Tibial artery (tissue), 4 donors: ENCODE results near the gene NANS.

Experiments used
- DNase-seq, 2 donors: peaks; one replicate each; pipeline ENCODE4 v3.0.0-alpha.2; 2019
- H3K27ac ChIP-seq, 2 donors: fragments of 200-600 bp; sonication (generic) in 1 of 2; 1 replicate in 1 of 2; 2 replicates in 1 of 2; pipeline ENCODE4 v1.5.1; 2018 to 2019; ENCODE audit warnings: mild to moderate bottlenecking in 1 of 2
- H3K27me3 ChIP-seq, 2 donors: fragments of 200-600 bp; sonication (generic) in 1 of 2; one replicate each; pipeline versions ENCODE4 v1.5.1 to v1.6.0; 2016 to 2019
- H3K36me3 ChIP-seq, 3 donors: fragments of 200-600 bp; sonication (generic) in 2 of 3; one replicate each; pipeline ENCODE4 v1.5.1; 2016 to 2019; ENCODE audit warnings: mild to moderate bottlenecking in 2 of 3
- H3K4me1 ChIP-seq, 4 donors: fragments of 200-600 bp; sonication (generic) in 2 of 4; 1 replicate in 3 of 4; 2 replicates in 1 of 4; pipeline ENCODE4 v1.5.1; 2016 to 2019
- H3K4me3 ChIP-seq, 2 donors: fragments of 200-600 bp; sonication (generic) in 1 of 2; 1 replicate in 1 of 2; 2 replicates in 1 of 2; pipeline ENCODE4 v1.5.1; 2018 to 2019; ENCODE audit warnings: mild to moderate bottlenecking in 2 of 2
- H3K9me3 ChIP-seq, 3 donors: fragments of 200-600 bp; sonication (generic) in 1 of 3; one replicate each; pipeline ENCODE4 v1.5.1; 2016 to 2019
- CTCF ChIP-seq, 2 experiments: fragments of 200-600 bp in 1 of 2; fragments of 450-650 bp in 1 of 2; IDR thresholded peaks; one replicate each; pipeline ENCODE4 v1.5.1; 2017 to 2019; ENCODE audit warnings: antibody characterized with exemption in 2 of 2, mild to moderate bottlenecking in 1 of 2, moderate library complexity in 1 of 2
- intact Hi-C: fragments of 100-400 bp; cut with DNase I; formaldehyde crosslinking; loops from one replicate; pipeline ENCODE4 v1.15.0; 2023; ENCODE audit warnings: low total_unique reads

Gene NANS

DNA sequence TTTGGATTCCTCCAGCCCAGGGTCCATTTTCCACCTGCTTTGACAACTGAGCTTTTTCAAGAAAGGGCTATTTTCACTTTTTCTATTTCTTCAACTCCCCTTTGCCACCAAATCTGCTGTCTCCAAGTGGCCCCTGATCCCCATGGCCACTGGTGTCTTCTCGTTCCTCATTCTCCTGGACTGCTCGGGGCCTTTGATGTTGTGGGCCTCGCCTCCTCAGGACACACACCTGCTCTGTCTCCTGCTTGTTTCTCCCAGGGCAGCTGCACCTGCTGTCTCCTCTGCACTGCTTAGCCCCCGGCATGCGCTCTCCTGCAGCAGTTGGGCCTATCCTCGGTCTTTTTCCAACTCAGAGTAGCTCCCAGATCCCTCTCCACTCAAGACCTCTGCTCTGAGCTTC, 16.3 kb upstream of the NANS start:
- intact Hi-C loops = no loop called here
- Histone ChIP-seq H3K4me3 (no peak overlapping the region), H3K9me3 (no peaks in the 10 kb centered on the region), H3K4me1 (peaks cover 0 to 20% (median 1%) of the 10 kb centered on the region in 4 donors), H3K36me3 (no peaks in the 10 kb centered on the region), H3K27me3 (no peaks in the 10 kb centered on the region), H3K27ac (no peak overlapping the region)
- DNase-seq = no peak
- TF ChIP-seq CTCF (IDR thresholded peaks at IDR 0.05) = no peak

DNA sequence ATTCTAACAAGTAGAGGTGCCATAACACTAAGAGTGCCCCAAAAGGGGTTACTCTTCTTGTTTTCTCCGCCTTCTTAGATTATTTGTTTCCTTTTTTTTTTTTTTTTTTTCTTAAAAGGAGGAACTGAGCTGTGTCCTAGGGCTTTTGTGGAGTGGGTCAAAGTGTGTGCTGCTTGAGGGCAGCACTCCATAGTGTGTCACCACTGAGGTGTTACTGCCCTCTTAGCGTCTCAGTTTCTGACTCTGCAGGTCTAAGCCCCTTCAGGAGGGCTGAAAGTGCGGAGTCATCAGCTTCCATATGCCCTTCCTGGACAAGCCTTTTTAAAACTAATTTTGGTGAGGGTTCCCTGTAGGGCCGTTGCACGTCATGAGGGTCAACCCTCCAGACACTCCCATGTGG, 12.6 kb upstream of the NANS start:
- H3K4me3 ChIP-seq = no peak overlapping the region
- intact Hi-C loops = no loop called here
- no peak for TF ChIP-seq CTCF (IDR thresholded peaks at IDR 0.05)
- no peaks in the 10 kb centered on the region for H3K36me3 ChIP-seq
- H3K9me3 ChIP-seq = no peaks in the 10 kb centered on the region
- DNase-seq = no peak
- H3K4me1 ChIP-seq = no peaks in the 10 kb centered on the region
- no peak overlapping the region for H3K27ac ChIP-seq
- no peaks in the 10 kb centered on the region for H3K27me3 ChIP-seq

- no peaks in the 10 kb centered on the region for H3K36me3 ChIP-seq
- intact Hi-C loops = no loop called here
- no peak overlapping the region for H3K4me3 ChIP-seq
- H3K4me1 ChIP-seq = no peaks in the 10 kb centered on the region
- no peak for DNase-seq
- no peak for TF ChIP-seq CTCF (IDR thresholded peaks at IDR 0.05)
- H3K27ac ChIP-seq = no peak overlapping the region
- no peaks in the 10 kb centered on the region for H3K9me3 ChIP-seq
- no peaks in the 10 kb centered on the region for H3K27me3 ChIP-seq
These were observed 11.0 kb upstream of the NANS start for GRCh38 chr9:98045234-98046179.

DNA sequence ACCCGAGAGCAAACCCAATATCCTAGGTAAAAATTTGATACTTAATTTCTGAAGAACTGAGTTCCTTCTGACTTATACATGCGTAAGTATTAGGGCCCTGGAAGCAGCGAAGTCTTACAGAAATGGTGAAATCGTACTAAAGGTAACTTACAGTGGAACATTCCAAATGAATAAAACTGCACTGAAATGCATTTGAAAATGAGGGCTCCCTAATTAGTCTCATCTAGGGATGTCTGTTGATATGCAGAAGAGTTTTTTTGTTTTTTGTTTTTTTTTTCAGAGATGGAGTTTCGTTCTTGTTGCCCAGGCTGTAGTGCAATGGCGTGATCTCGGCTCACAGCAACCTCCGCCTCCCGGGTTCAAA, 10.4 kb upstream of the NANS start:
- no peak for DNase-seq
- H3K36me3 ChIP-seq = no peaks in the 10 kb centered on the region
- intact Hi-C loops = no loop called here
- H3K27me3 ChIP-seq = no peaks in the 10 kb centered on the region
- H3K4me3 ChIP-seq = no peak overlapping the region
- no peaks in the 10 kb centered on the region for H3K9me3 ChIP-seq
- H3K4me1 ChIP-seq = no peaks in the 10 kb centered on the region
- H3K27ac ChIP-seq = no peak overlapping the region
- TF ChIP-seq CTCF (IDR thresholded peaks at IDR 0.05) = no peak

DNA sequence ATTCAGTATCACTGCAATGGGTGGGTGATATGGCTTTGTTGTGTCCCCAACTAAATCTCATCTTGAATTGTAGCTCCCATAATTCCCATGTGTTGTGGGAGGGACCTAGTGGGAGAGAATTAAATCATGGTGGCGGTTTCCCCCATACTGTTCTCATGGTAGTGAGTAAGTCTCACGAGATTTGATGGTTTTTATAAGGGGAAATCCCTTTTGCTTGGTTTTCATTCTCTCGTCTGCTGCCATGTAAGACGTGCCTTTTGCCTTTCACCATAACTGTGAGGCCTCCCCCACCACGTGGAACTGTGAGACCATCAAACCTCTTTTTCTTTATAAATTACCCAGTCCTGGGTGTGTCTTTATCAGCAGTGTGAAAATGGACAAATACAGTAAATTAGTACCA, 9.5 kb upstream of the NANS start:
- intact Hi-C loops = no loop called here
- Histone ChIP-seq H3K27me3 (no peaks in the 10 kb centered on the region), H3K27ac (no peak overlapping the region), H3K36me3 (no peaks in the 10 kb centered on the region), H3K9me3 (no peaks in the 10 kb centered on the region), H3K4me3 (no peak overlapping the region), H3K4me1 (no peaks in the 10 kb centered on the region)
- TF ChIP-seq CTCF (IDR thresholded peaks at IDR 0.05) = no peak
- DNase-seq = no peak
